ENCODE measurements around the gene UBN2. TPM values are rescaled to one million over a fixed set of nuclear protein-coding genes. Genes with fewer than 3 reads are reported as not detected.

Gene UBN2
- total RNA-seq, 2 donors from 2014 or later = 14.4 to 19.3 TPM

DNA sequence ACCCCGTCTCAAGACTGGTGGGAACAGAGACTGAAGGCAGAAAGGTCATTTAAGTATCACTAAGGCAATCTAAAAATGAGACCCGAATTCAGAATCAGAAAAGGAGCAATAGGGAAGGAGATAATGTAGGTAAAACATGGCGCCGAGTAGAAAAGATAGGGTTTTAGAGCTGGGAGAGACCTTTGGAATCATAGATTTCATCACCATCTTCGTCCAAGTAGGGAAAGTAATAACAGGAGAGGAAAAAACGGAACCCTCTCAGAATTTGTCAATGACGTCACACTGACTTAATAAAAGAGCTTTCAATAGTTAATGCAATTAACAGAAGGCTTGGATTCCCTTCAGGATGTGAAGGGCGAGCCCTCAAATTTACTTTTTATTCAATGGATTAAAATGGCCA, 1.0 kb upstream of the UBN2 start:
- peak overlapping the region; percentile 89 for H3K4me3 ChIP-seq
- no peak for DNase-seq

DNA sequence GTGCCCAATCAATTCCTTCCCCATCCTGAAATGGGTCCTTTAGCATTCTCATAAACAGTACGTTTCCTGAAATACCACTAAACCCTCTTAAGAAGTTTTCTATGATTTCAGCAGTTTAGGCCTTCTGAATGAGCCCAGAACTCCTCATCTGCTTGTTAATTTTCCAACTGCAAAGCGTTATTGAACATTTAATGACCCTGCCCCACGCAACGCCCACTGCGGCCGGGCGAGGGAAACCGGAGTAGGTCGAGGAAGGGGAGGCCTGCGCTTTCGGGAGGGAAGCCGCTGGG, 608 bp upstream of the UBN2 start:
- TF ChIP-seq, protein P1, sequence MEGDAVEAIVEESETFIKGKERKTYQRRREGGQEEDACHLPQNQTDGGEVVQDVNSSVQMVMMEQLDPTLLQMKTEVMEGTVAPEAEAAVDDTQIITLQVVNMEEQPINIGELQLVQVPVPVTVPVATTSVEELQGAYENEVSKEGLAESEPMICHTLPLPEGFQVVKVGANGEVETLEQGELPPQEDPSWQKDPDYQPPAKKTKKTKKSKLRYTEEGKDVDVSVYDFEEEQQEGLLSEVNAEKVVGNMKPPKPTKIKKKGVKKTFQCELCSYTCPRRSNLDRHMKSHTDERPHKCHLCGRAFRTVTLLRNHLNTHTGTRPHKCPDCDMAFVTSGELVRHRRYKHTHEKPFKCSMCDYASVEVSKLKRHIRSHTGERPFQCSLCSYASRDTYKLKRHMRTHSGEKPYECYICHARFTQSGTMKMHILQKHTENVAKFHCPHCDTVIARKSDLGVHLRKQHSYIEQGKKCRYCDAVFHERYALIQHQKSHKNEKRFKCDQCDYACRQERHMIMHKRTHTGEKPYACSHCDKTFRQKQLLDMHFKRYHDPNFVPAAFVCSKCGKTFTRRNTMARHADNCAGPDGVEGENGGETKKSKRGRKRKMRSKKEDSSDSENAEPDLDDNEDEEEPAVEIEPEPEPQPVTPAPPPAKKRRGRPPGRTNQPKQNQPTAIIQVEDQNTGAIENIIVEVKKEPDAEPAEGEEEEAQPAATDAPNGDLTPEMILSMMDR (IDR thresholded peaks at IDR 0.05) = no peak

More for the DNA sequence above, 1.0 kb upstream of the UBN2 start:
- Histone ChIP-seq H3K4me1 (no peaks in the 10 kb centered on the region), H3K9me3 (no peaks in the 10 kb centered on the region), H3K36me3 (no peaks in the 10 kb centered on the region), H3K27ac (peak overlapping the region; percentile 95), H3K27me3 (no peaks in the 10 kb centered on the region), H3K9ac (ENCODE audit: low read depth in 2 of 2, low read length in 2 of 2) (peak overlapping the region in 1 of 2 donors; percentile 94)
- TF ChIP-seq, protein P1 (IDR thresholded peaks at IDR 0.05) = no peak
- intact Hi-C loops (cut with DNase I) = no loop called here

DNA sequence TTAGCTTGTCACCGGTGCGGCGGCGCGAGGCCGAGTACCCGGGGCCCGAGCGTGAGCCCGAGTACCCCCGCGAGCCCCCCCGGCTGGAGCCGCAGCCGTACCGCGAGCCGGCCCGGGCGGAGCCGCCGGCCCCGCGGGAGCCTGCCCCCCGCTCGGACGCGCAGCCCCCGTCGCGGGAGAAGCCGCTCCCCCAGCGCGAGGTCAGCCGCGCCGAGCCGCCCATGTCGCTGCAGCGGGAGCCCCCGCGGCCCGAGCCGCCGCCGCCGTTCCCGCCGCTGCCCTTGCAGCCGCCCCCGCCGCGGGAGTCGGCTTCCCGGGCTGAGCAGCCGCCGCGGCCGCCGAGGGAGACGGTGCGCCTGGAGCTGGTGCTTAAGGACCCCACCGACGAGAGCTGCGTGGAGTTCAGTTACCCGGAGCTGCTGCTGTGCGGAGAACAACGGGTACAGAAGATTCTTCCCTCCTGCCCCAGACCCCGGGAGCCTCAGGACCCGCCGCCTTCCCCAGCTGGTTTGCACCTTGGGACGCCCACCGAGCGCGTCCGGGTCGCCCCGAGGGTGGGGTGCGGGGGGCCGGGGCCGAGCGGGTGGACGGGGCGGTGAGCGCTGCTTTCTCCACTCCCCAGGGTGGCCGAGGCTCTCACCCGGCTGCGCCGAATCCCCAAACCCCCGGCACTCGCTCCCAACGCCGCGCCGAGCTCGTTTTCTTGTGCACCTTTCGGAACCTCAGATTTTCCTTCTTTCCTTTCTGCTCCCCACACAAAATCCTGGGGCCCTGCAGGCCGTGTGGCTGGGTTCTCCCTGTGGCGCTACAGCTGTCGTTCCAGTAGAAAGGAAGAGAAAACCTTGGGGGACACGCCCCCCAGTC, 708 bp downstream of the UBN2 start:
- TF ChIP-seq, protein P1 (IDR thresholded peaks at IDR 0.05) = no peak
- H3K4me3 ChIP-seq = peak overlapping the region; percentile 89

More for the DNA sequence above, 608 bp upstream of the UBN2 start:
- Histone ChIP-seq H3K9ac (ENCODE audit: low read depth in 2 of 2, low read length in 2 of 2) (peak overlapping the region; percentile 66 to 94), H3K27me3 (no peaks in the 10 kb centered on the region), H3K27ac (peak overlapping the region; percentile 95), H3K9me3 (no peaks in the 10 kb centered on the region), H3K36me3 (no peaks in the 10 kb centered on the region), H3K4me3 (peak overlapping the region; percentile 89), H3K4me1 (no peaks in the 10 kb centered on the region)
- intact Hi-C loops (cut with DNase I) = no loop called here
- no peak for DNase-seq

DNA sequence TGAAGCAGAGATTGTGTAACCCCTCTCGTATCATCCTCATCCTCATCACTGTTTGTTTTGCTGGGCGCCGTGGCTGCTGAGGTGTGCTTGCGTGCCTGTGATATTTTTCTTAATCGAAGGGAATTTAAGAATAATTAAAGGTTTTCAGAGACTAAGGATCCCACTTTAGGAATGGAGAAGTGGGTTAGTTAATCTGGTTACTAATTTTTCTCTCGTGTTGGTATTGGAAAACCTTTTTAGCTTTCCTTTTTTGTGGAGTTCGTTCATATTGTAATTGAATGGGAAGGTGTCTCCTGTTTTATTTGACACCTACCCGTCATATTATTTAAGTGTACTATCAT, 1.3 kb downstream of the UBN2 start:
- DNase-seq = no peak
- Histone ChIP-seq H3K4me3 (peak overlapping the region; percentile 89), H3K36me3 (no peaks in the 10 kb centered on the region), H3K9me3 (no peaks in the 10 kb centered on the region), H3K27me3 (no peaks in the 10 kb centered on the region), H3K9ac (ENCODE audit: low read depth in 2 of 2, low read length in 2 of 2) (peak overlapping the region; percentile 63 to 99), H3K27ac (no peak overlapping the region), H3K4me1 (no peaks in the 10 kb centered on the region)
- TF ChIP-seq, protein P1 (IDR thresholded peaks at IDR 0.05) = no peak
- intact Hi-C loops (cut with DNase I) = no loop called here

More for the DNA sequence above, 708 bp downstream of the UBN2 start:
- Histone ChIP-seq H3K9me3 (no peaks in the 10 kb centered on the region), H3K27me3 (no peaks in the 10 kb centered on the region), H3K36me3 (no peaks in the 10 kb centered on the region), H3K4me1 (no peaks in the 10 kb centered on the region), H3K27ac (peak overlapping the region; percentile 95), H3K9ac (ENCODE audit: low read depth in 2 of 2, low read length in 2 of 2) (peak overlapping the region; percentile 94 to 99)
- peak; percentile 52 for DNase-seq
- intact Hi-C loops (cut with DNase I) = no loop called here

DNA sequence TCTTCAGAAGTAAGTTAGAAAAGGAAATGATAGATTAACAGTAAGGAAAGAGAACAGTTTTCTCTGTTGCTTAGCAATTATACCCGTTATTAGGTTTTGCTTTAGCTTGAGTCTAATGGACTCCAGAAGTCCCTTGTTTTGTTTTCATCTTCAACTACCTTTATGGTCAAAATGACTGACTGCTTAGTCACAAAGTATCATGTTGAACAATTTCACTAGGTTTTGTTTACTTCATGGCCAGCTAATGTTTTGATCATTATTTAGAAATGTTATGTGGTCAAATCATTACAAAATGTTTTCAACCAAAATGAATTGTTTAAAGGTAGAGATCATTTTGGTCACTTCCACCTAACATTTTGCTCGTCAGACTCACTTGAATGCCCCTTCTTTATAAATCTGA, 1.9 kb downstream of the UBN2 start:
- Histone ChIP-seq H3K9ac (ENCODE audit: low read depth in 2 of 2, low read length in 2 of 2) (no peak overlapping the region), H3K9me3 (no peaks in the 10 kb centered on the region), H3K4me3 (no peak overlapping the region), H3K4me1 (no peaks in the 10 kb centered on the region), H3K27ac (no peak overlapping the region), H3K27me3 (no peaks in the 10 kb centered on the region), H3K36me3 (no peaks in the 10 kb centered on the region)
- intact Hi-C loops (cut with DNase I) = no loop called here
- TF ChIP-seq, protein P1 (IDR thresholded peaks at IDR 0.05) = no peak
- DNase-seq = no peak
